ENCODE measurements around the gene SULT1C3. TPM values are rescaled to one million over a fixed set of nuclear protein-coding genes. Genes with fewer than 3 reads are reported as not detected.

SULT1C3 gene
- total RNA-seq, 1 donor, result not detected

DNA sequence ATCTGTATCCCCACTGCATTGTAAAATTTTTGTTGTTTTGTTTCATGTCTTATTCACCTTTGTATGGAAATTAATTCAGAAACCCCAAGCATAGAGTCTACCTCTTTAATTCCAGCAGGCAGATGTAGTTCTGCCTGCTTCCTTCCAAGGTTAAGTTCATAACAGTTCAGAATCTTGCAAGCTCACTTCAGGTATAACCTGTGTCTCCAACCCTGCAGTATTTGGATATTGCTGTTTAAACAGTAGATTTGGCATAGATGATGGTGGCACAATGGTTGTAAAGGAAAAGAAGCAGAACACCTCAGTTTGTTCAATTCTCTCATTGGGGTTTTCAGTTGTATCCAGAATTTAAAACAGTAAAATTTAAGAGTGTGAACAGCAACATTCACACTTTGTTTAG, 70.1 kb downstream of the SULT1C3 start:
- DNase-seq (ENCODE audit: low read depth), result no peak
- H3K4me3 ChIP-seq (ENCODE audit: low read depth, low read length), result no peak overlapping the region
- TF ChIP-seq, protein P1, sequence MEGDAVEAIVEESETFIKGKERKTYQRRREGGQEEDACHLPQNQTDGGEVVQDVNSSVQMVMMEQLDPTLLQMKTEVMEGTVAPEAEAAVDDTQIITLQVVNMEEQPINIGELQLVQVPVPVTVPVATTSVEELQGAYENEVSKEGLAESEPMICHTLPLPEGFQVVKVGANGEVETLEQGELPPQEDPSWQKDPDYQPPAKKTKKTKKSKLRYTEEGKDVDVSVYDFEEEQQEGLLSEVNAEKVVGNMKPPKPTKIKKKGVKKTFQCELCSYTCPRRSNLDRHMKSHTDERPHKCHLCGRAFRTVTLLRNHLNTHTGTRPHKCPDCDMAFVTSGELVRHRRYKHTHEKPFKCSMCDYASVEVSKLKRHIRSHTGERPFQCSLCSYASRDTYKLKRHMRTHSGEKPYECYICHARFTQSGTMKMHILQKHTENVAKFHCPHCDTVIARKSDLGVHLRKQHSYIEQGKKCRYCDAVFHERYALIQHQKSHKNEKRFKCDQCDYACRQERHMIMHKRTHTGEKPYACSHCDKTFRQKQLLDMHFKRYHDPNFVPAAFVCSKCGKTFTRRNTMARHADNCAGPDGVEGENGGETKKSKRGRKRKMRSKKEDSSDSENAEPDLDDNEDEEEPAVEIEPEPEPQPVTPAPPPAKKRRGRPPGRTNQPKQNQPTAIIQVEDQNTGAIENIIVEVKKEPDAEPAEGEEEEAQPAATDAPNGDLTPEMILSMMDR (IDR thresholded peaks at IDR 0.05; ENCODE audit: insufficient read depth, low read length), result no peak

Other genes starting within 250 kb of the SULT1C3 start
- gene SULT1C2, start 48.9 kb downstream of the SULT1C3 start, total RNA-seq (ENCODE audit: low replicate concordance), result 0.27 and 2.6 TPM in 2 replicates
- gene SULT1C4, start 138.0 kb downstream of the SULT1C3 start, total RNA-seq (ENCODE audit: low replicate concordance), result 0.33 TPM in 1 of 2 replicates, not detected in the other
- 42.8 and 50.0 TPM in 2 replicates for gene GCC2, start 209.2 kb downstream of the SULT1C3 start, total RNA-seq (ENCODE audit: low replicate concordance)